ENCODE data around the gene ADGRB2.

GRCh38 chr1:31812158-31812829 is 48.2 kb upstream of the ADGRB2 start:
- TF ChIP-seq CTCF (IDR thresholded peaks at IDR 0.05; ENCODE audit: low read length) (no peak), EZH2 (optimal IDR thresholded peaks at IDR 0.05; ENCODE audit: low read depth, low read length) (no peak)

All from MM.1S (cell line).